OCI-LY7 (cell line): ENCODE data around the gene MATK. TPM values are rescaled to one million over a fixed set of nuclear protein-coding genes. Genes with fewer than 3 reads are reported as not detected.
A peak's percentile ranks its signal among the peaks of the same experiment; 100 is the strongest.
"Not testable (repeated sequence)": the region's sequence is repeated elsewhere in the genome, so short reads cannot be mapped to it uniquely, and the experiment has no call there.

Experiments used
- BruUV-seq: library from RNA; stranded (reverse); fragments of 400-500 nt; replicated peaks from 2 replicates; lab custom pipeline; 2021; lab: Mats Ljungman, UMichigan
- CTCF ChIA-PET: fragments of 300-600 bp; sonication (Branson Sonifier 250); formaldehyde crosslinking; loops from one replicate; lab custom pipeline; 2022; ENCODE audit warnings: antibody characterized with exemption; ENCODE audit not compliant: unreplicated experiment; lab: Charles Lee
- POLR2A ChIA-PET: fragments of 300-600 bp; sonication (Branson Sonifier 250); formaldehyde crosslinking; loops from one replicate; lab custom pipeline; 2022; ENCODE audit warnings: antibody characterized with exemption; lab: Charles Lee
- DNase-seq: peaks from one replicate; pipeline ENCODE4 v3.0.0-alpha.2; 2015; ENCODE audit warnings: low spot score
- H2AFZ ChIP-seq: fragments of 200-600 bp; sonication (generic), shearing (Covaris generic); 2 replicates; pipeline ENCODE4 v1.6.1; 2014; ENCODE audit warnings: mild to moderate bottlenecking, antibody characterized with exemption, low read length, moderate library complexity
- H3K27ac ChIP-seq: fragments of 200-600 bp; sonication (generic); 2 replicates; pipeline ENCODE4 v1.5.1; 2014; ENCODE audit warnings: mixed run types, low read depth, mild to moderate bottlenecking, moderate library complexity, low read length, inconsistent platforms; ENCODE audit not compliant: poor library complexity, severe bottlenecking
- H3K36me3 ChIP-seq: fragments of 200-600 bp; sonication (generic); 2 replicates; pipeline ENCODE4 v1.6.1; 2014; ENCODE audit warnings: mild to moderate bottlenecking, antibody characterized with exemption, low read length, moderate library complexity, mixed read lengths; ENCODE audit not compliant: insufficient read depth
- H3K4me1 ChIP-seq: fragments of 200-600 bp; sonication (generic); 2 replicates; pipeline ENCODE4 v1.5.1; 2014; ENCODE audit warnings: mild to moderate bottlenecking, low read length; ENCODE audit not compliant: insufficient read depth, poor library complexity, severe bottlenecking
- H3K4me2 ChIP-seq: fragments of 200-600 bp; sonication (generic); 2 replicates; pipeline ENCODE4 v1.6.1; 2014; ENCODE audit warnings: mild to moderate bottlenecking, low read length
- H3K4me3 ChIP-seq: fragments of 200-600 bp; sonication (generic); 2 replicates; pipeline ENCODE4 v1.5.1; 2014; ENCODE audit warnings: mild to moderate bottlenecking, low read depth, low read length; ENCODE audit not compliant: poor library complexity, severe bottlenecking
- H3K79me2 ChIP-seq: fragments of 200-600 bp; sonication (generic); 2 replicates; pipeline ENCODE4 v1.6.1; 2016; ENCODE audit warnings: low read depth, mild to moderate bottlenecking, low read length, moderate library complexity, mixed read lengths; ENCODE audit not compliant: insufficient read depth
- H3K9me2 ChIP-seq: fragments of 200-600 bp; sonication (generic); 2 replicates; pipeline ENCODE4 v1.6.1; 2016; ENCODE audit warnings: mild to moderate bottlenecking, low read length, mixed read lengths; ENCODE audit not compliant: insufficient read depth
- H3K9me3 ChIP-seq: fragments of 200-600 bp; sonication (generic); 2 replicates; pipeline ENCODE4 v1.6.1; 2014; ENCODE audit warnings: mild to moderate bottlenecking, mixed run types, low read length, mixed read lengths
- H4K20me1 ChIP-seq: fragments of 200-600 bp; sonication (generic); 2 replicates; pipeline ENCODE4 v1.6.1; 2014; ENCODE audit warnings: mild to moderate bottlenecking, antibody characterized with exemption, low read length, moderate library complexity, mixed read lengths; ENCODE audit not compliant: insufficient read depth
- CTCF ChIP-seq: fragments of 200-600 bp; sonication (generic); conservative IDR thresholded peaks from 2 replicates; pipeline ENCODE4 v1.5.1; 2014; ENCODE audit warnings: mild to moderate bottlenecking, antibody characterized with exemption, low read length, moderate library complexity, mixed read lengths
- EZH2phosphoT487 ChIP-seq: fragments of 200-600 bp; sonication (generic); IDR thresholded peaks from 2 replicates; pipeline ENCODE4 v1.6.1; 2018; ENCODE audit warnings: low read depth, borderline replicate concordance, mild to moderate bottlenecking, mixed run types, antibody characterized with exemption, low read length, moderate library complexity, mixed read lengths
- intact Hi-C: fragments of 100-400 bp; cut with micrococcal nuclease; formaldehyde crosslinking; loops from one replicate; pipeline ENCODE4 v1.10.0; 2022; ENCODE audit not compliant: unreplicated experiment
- total RNA-seq, 2 experiments: library from RNA; depleted of rRNA in 1 of 2; stranded (reverse); fragments of >200 nt in 1 of 2; shearing (Covaris generic) in 1 of 2; gene quantifications; 2 replicates each; pipeline ENCODE4 v1.2.3, GENCODE V29; 2014 to 2022

The MATK gene
- total RNA-seq, 2 experiments from 2014 or later = not detected

GRCh38 chr19:3760871-3761361 lies 25.3 kb downstream of the MATK start:
- POLR2A ChIA-PET = interaction anchor here (0.6 kb wide), 2 partner anchors 884 to 1511 kb away, joined by 3 read pairs; no protein-coding TSS in a partner anchor
- Histone ChIP-seq H3K4me1 (peaks cover 9% of the 10 kb centered on the region), H2AFZ (peak overlapping the region; percentile 67)

GRCh38 chr19:3759482-3760254 lies 26.5 kb downstream of the MATK start:
- no TSS peak for BruUV-seq
- POLR2A ChIA-PET = no interaction called here
- no peaks in the 10 kb centered on the region for H4K20me1 ChIP-seq
- no peak for TF ChIP-seq CTCF
- TF ChIP-seq EZH2phosphoT487 = no peak
- no peaks in the 10 kb centered on the region for H3K9me2 ChIP-seq
- no peak for DNase-seq
- CTCF ChIA-PET = no interaction called here
- intact Hi-C loops = loop anchor here (5.0 kb wide), 2 partner anchors 53 to 132 kb away; partner anchors contain the start of gene CACTIN
- peaks cover 14% of the 10 kb centered on the region; the same call in 1 of the 2 replicates for H3K36me3 ChIP-seq
- H3K4me3 ChIP-seq = no peak overlapping the region
- no peak overlapping the region for H2AFZ ChIP-seq
- H3K4me2 ChIP-seq = 0 out of 2 replicates have a peak overlapping the region, but pooled peaks have one; percentile 89
- H3K9me3 ChIP-seq = no peaks in the 10 kb centered on the region
- no peak overlapping the region for H3K27ac ChIP-seq
- peaks cover 9% of the 10 kb centered on the region for H3K4me1 ChIP-seq
- peaks cover 15% of the 10 kb centered on the region for H3K79me2 ChIP-seq

More at GRCh38 chr19:3760871-3761361, 25.3 kb downstream of the MATK start:
- Histone ChIP-seq H3K9me2 (no peaks in the 10 kb centered on the region), H3K4me3 (peak overlapping the region; percentile 77), H3K4me2 (peak overlapping the region; percentile 89), H3K9me3 (no peaks in the 10 kb centered on the region), H3K27ac (peak overlapping the region; percentile 26), H3K36me3 (peaks cover 21% of the 10 kb centered on the region; the same call in 1 of the 2 replicates), H4K20me1 (no peaks in the 10 kb centered on the region), H3K79me2 (peaks cover 15% of the 10 kb centered on the region)
- CTCF ChIA-PET = interaction anchor here (0.6 kb wide), 1 partner anchor 1926 kb away, joined by 3 read pairs; no protein-coding TSS in a partner anchor
- no TSS peak for BruUV-seq
- DNase-seq = peak; percentile 2
- intact Hi-C loops = loop anchor here (5.0 kb wide), 2 partner anchors 51 to 134 kb away; partner anchors contain the start of gene CACTIN
- TF ChIP-seq CTCF (no peak), EZH2phosphoT487 (no peak)

GRCh38 chr19:3758297-3758696 lies 27.9 kb downstream of the MATK start:
- intact Hi-C loops, H2AFZ ChIP-seq, H3K9me3 ChIP-seq, H3K27ac ChIP-seq, BruUV-seq, CTCF ChIA-PET, H3K4me2 ChIP-seq, H3K9me2 ChIP-seq, DNase-seq, POLR2A ChIA-PET, H3K4me1 ChIP-seq, H3K4me3 ChIP-seq, H4K20me1 ChIP-seq: not testable (repeated sequence)
- peaks cover 14% of the 10 kb centered on the region; the same call in 1 of the 2 replicates for H3K36me3 ChIP-seq
- peaks cover 10% of the 10 kb centered on the region for H3K79me2 ChIP-seq

- intact Hi-C loops, BruUV-seq, POLR2A ChIA-PET: not testable (repeated sequence)
Observed at GRCh38 chr19:3757705-3758104, 28.5 kb downstream of the MATK start.

More at GRCh38 chr19:3757705-3758104, 28.5 kb downstream of the MATK start:
- H3K36me3 ChIP-seq = peaks cover 14% of the 10 kb centered on the region; the same call in 1 of the 2 replicates
- H3K79me2 ChIP-seq, H2AFZ ChIP-seq, DNase-seq, H3K4me1 ChIP-seq, H3K4me3 ChIP-seq, CTCF ChIA-PET, H3K4me2 ChIP-seq, H3K9me3 ChIP-seq, H4K20me1 ChIP-seq, H3K27ac ChIP-seq, H3K9me2 ChIP-seq: not testable (repeated sequence)
